ENCODE measurements around the gene HIPK4.

HIPK4 gene

DNA sequence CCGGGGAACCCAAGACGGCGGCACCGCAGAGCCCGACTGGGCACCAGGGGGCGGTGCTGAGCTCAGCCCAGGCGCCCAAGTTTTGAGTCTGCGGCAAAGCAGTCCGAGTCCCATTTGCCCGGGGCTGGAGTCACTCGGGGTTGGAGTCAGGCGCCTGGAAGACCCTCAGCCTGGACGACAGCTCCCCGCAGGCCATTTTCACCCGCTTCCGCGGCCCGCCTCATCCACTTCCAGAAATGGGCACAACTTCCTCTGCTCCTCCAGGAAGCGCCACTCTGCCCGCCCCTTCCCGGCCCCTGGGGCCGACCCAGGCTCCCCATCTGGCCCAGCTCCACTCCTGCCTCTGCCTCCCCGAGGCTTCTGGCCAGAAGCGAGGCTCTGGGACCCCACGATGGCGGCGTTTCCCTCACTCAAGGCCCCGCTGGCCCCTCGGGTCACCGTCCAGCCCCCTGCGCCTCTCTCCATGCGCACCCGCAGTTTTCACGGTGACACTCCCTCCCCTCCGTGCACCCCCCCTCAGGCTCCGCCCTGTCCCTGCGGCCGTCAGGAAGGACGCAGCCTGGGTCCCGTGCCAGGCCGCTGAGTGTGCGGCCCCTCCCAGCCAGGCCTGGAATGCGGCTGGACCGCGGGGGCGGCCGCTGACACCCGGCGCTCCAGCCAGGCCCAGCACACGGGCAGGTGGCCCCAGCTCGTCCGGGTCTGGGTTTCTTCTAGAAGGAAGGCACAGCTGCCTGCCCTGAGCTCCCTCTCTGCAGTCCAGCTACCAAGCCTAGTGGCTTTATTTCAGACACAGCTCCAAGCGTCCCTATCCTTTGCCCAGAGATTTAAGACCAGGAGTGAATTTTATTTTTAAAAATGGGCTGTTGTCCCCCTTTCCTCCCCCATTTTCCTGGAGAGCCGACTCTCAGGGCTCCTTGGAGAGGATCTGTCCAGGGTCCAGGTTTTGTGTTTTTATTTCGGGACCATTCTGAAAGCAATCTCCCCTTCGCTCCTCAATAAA lies 31.1 kb upstream of the HIPK4 start:
- H3K27ac Mint-ChIP-seq: peak overlapping the region; percentile 91
- H3K36me3 Mint-ChIP-seq (ENCODE audit: low read depth): peaks cover 10% of the 10 kb centered on the region
- H3K9me3 Mint-ChIP-seq: no peaks in the 10 kb centered on the region
- H3K4me3 Mint-ChIP-seq: peak overlapping the region; percentile 74
- H3K4me1 Mint-ChIP-seq (ENCODE audit: low read depth): peaks cover 43% of the 10 kb centered on the region
- no peaks in the 10 kb centered on the region for H3K27me3 Mint-ChIP-seq (ENCODE audit: low read depth)

GRCh38 chr19:40420451-40420765 lies 30.4 kb upstream of the HIPK4 start:
- H3K4me1 Mint-ChIP-seq (ENCODE audit: low read depth): peaks cover 47% of the 10 kb centered on the region
- peak overlapping the region; percentile 74 for H3K4me3 Mint-ChIP-seq
- H3K36me3 Mint-ChIP-seq (ENCODE audit: low read depth): peaks cover 10% of the 10 kb centered on the region
- no peaks in the 10 kb centered on the region for H3K27me3 Mint-ChIP-seq (ENCODE audit: low read depth)
- H3K9me3 Mint-ChIP-seq: no peaks in the 10 kb centered on the region
- peak overlapping the region; percentile 91 for H3K27ac Mint-ChIP-seq

DNA sequence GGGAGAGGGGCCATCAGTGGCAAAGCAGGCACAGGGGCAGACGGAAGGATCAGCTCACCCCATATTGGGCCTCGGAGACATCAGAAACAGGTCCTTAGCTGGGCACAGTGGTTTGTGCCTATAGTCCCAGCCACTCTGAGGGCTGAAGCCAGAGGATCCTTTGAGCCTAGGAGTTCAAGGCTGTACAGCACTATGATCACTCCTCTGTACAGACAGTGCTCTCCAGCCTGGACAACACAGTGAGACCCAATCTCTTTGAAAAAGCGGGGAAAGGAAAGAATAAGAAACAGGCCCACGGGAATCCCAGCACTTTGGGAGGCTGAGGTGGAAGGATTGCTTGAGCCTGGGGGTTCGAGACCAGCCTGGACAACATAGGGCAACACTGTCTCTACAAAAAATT lies 29.8 kb upstream of the HIPK4 start:
- Mint-ChIP-seq H3K36me3 (ENCODE audit: low read depth) (peaks cover 10% of the 10 kb centered on the region), H3K27ac (peak overlapping the region; percentile 75), H3K9me3 (no peaks in the 10 kb centered on the region), H3K27me3 (ENCODE audit: low read depth) (no peaks in the 10 kb centered on the region), H3K4me3 (peak overlapping the region; percentile 62), H3K4me1 (ENCODE audit: low read depth) (peaks cover 47% of the 10 kb centered on the region)

- Mint-ChIP-seq H3K36me3 (ENCODE audit: low read depth) (peaks cover 6% of the 10 kb centered on the region), H3K27me3 (ENCODE audit: low read depth) (no peaks in the 10 kb centered on the region), H3K9me3 (no peaks in the 10 kb centered on the region), H3K4me3 (peak overlapping the region; percentile 36), H3K27ac (peak overlapping the region; percentile 41), H3K4me1 (ENCODE audit: low read depth) (peaks cover 43% of the 10 kb centered on the region)
These were observed 29.2 kb upstream of the HIPK4 start for GRCh38 chr19:40419066-40419612.

DNA sequence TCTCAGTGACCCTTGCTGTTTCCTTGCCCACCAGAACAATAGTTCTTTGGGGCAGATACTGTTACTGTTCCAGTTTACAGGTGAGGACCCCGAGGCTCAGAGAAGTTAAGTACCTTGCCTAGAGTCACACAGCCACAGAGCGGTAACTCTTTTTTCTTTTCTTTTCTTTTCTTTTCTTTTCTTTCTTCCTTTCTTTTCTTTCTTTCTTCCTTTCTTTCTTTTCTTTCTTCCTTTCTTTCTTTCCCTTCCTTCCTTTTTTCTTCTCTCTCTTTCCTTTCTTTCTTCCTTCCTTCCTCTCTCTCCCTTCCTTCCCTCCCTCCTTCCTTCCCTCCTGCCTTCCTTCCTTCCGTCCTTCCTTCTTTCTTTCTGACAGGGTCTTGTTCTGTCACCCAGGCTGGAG lies 28.1 kb upstream of the HIPK4 start:
- Mint-ChIP-seq H3K4me3 (no peak overlapping the region), H3K27ac (peak overlapping the region; percentile 38), H3K27me3 (ENCODE audit: low read depth) (no peaks in the 10 kb centered on the region), H3K9me3 (no peaks in the 10 kb centered on the region), H3K4me1 (ENCODE audit: low read depth) (peaks cover 44% of the 10 kb centered on the region), H3K36me3 (ENCODE audit: low read depth) (peaks cover 6% of the 10 kb centered on the region)

- Mint-ChIP-seq H3K27ac (peak overlapping the region; percentile 37), H3K9me3 (no peaks in the 10 kb centered on the region), H3K36me3 (ENCODE audit: low read depth) (peaks cover 6% of the 10 kb centered on the region), H3K4me3 (no peak overlapping the region), H3K4me1 (ENCODE audit: low read depth) (peaks cover 43% of the 10 kb centered on the region), H3K27me3 (ENCODE audit: low read depth) (no peaks in the 10 kb centered on the region)
These were observed 27.6 kb upstream of the HIPK4 start for GRCh38 chr19:40417643-40417981.

DNA sequence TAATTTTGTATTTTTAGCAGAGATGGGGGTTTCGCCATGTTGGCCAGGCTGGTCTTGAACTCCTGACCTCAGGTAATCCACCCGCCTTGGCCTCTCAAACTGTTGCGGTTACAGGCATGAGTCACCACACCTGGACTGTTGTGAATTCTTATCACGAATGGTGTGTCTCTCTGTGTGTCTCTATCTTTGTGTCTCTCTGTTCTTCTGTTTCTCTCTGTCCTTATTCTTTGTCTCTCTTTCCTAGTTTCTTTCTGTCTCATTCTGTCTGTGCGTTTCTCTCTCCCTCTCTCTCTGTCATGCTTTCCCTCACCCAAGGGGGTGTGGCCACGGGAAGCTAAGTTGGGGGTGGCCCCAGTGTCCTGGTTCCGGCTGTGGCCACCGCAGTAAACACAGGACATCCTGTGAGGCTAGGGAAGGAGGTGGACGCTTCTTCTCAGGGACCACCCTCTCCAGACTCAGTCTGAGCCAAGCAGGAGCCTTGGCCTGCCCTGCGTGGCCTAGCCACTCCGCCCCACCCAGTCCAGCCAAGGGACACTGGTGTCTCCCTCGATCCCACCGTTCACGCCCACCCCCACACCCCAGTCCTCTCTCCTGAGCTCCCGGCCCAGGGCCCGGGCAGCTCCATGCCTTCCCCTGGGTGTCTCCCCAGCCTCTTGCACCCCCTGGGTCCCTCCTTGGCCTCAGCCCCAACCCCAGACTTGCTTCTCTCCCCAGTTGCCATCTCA lies 27.1 kb upstream of the HIPK4 start:
- H3K27me3 Mint-ChIP-seq (ENCODE audit: low read depth): no peaks in the 10 kb centered on the region
- no peaks in the 10 kb centered on the region for H3K9me3 Mint-ChIP-seq
- peaks cover 38% of the 10 kb centered on the region for H3K4me1 Mint-ChIP-seq (ENCODE audit: low read depth)
- H3K27ac Mint-ChIP-seq: peak overlapping the region; percentile 71
- H3K36me3 Mint-ChIP-seq (ENCODE audit: low read depth): peaks cover under 1% of the 10 kb centered on the region
- peak overlapping the region; percentile 6 for H3K4me3 Mint-ChIP-seq

- Mint-ChIP-seq H3K9me3 (no peaks in the 10 kb centered on the region), H3K4me1 (ENCODE audit: low read depth) (peaks cover 33% of the 10 kb centered on the region)
These were observed 25.8 kb upstream of the HIPK4 start for GRCh38 chr19:40415768-40416167.

GRCh38 chr19:40414542-40415535 lies 24.9 kb upstream of the HIPK4 start:
- peaks cover 31% of the 10 kb centered on the region for H3K4me1 Mint-ChIP-seq (ENCODE audit: low read depth)

More at GRCh38 chr19:40415768-40416167, 25.8 kb upstream of the HIPK4 start:
- Mint-ChIP-seq H3K4me3 (no peak overlapping the region), H3K27ac (peak overlapping the region; percentile 20), H3K36me3 (ENCODE audit: low read depth) (no peaks in the 10 kb centered on the region), H3K27me3 (ENCODE audit: low read depth) (peaks cover 2% of the 10 kb centered on the region)

DNA sequence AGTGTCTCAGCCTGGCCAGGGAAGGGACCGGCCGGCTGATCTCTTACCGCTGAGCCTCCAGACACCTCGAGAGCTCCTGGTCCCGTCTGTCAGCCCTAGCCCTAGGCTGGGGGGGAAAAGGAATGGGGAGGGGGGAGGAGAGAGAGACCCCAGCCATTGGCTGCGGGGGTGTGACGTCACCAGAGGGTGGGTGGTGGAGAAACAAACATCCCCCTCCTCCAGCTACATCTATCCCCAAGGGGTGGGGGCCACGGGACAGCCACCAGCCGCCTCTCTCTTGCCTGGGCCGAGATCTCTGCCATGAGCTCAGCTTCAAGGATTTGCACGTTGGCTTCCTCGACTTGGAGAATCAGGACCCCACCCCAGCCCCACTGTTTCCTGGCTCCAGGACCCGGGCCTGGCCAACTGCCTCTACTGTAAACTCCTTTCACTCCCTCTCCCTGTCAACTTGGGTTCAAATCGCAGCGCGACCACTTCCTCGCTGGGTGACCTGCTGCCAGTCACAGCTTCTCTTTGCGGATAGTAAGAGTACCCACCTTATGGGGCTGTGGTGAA lies 23.4 kb upstream of the HIPK4 start, which contains the start of gene PRX:
PRX (minus strand) TSS at position 88 of the 555 bp plus-strand sequence. CDS start 5,446 bp downstream, outside the sequence.
- no peaks in the 10 kb centered on the region for H3K9me3 Mint-ChIP-seq
- H3K27ac Mint-ChIP-seq: no peak within 1 kb of the TSS
- no peak within 1 kb of the TSS for H3K4me3 Mint-ChIP-seq
- H3K36me3 Mint-ChIP-seq (ENCODE audit: low read depth): no peaks in the 10 kb centered on the region
- peaks cover 2% of the 10 kb centered on the region for H3K27me3 Mint-ChIP-seq (ENCODE audit: low read depth)
- H3K4me1 Mint-ChIP-seq (ENCODE audit: low read depth): peaks cover 22% of the 10 kb centered on the region

More at GRCh38 chr19:40414542-40415535, 24.9 kb upstream of the HIPK4 start:
- no peaks in the 10 kb centered on the region for H3K36me3 Mint-ChIP-seq (ENCODE audit: low read depth)
- H3K27ac Mint-ChIP-seq: no peak overlapping the region
- H3K27me3 Mint-ChIP-seq (ENCODE audit: low read depth): peaks cover 2% of the 10 kb centered on the region
- H3K4me3 Mint-ChIP-seq: no peak overlapping the region
- no peaks in the 10 kb centered on the region for H3K9me3 Mint-ChIP-seq

- H3K4me1 Mint-ChIP-seq (ENCODE audit: low read depth): peaks cover 21% of the 10 kb centered on the region
- H3K27ac Mint-ChIP-seq: no peak overlapping the region
These were observed 22.9 kb upstream of the HIPK4 start for GRCh38 chr19:40412866-40413265.

DNA sequence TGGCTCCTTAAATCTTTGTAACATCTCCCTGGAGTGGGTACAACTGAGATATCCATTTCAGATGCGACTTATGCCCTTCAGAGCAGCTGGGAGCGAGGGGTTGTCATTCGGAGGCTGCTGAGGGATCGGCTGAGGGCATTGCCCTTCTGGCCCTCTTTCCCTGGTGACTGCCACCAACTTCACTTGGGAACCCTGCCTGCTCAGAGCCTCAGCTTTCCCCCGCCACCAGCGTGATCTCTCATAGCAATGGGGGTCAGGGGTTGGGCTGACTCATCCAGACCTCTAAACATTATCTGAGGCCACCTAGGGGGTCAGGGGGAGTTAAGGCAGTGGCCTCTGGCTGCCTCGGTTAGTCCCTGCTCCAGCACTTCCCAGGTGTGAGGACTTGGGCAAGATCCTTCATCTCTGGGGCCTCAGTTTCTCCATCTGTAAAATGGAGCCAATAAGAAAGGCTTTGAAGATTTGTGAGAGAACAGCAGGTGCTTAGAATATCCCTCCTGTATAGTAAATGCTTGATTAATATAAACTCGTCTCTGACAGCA lies 22.0 kb upstream of the HIPK4 start:
- H3K4me1 Mint-ChIP-seq (ENCODE audit: low read depth): peaks cover 18% of the 10 kb centered on the region
- no peaks in the 10 kb centered on the region for H3K9me3 Mint-ChIP-seq
- H3K27ac Mint-ChIP-seq: no peak overlapping the region
- peaks cover 2% of the 10 kb centered on the region for H3K27me3 Mint-ChIP-seq (ENCODE audit: low read depth)
- no peaks in the 10 kb centered on the region for H3K36me3 Mint-ChIP-seq (ENCODE audit: low read depth)
- H3K4me3 Mint-ChIP-seq: no peak overlapping the region

More at GRCh38 chr19:40412866-40413265, 22.9 kb upstream of the HIPK4 start:
- H3K27me3 Mint-ChIP-seq (ENCODE audit: low read depth): peaks cover 2% of the 10 kb centered on the region
- no peaks in the 10 kb centered on the region for H3K9me3 Mint-ChIP-seq
- H3K36me3 Mint-ChIP-seq (ENCODE audit: low read depth): no peaks in the 10 kb centered on the region
- H3K4me3 Mint-ChIP-seq: no peak overlapping the region

GRCh38 chr19:40411125-40411842 lies 21.3 kb upstream of the HIPK4 start:
- peaks cover 14% of the 10 kb centered on the region for H3K4me1 Mint-ChIP-seq (ENCODE audit: low read depth)
- peaks cover 2% of the 10 kb centered on the region for H3K27me3 Mint-ChIP-seq (ENCODE audit: low read depth)
- no peaks in the 10 kb centered on the region for H3K36me3 Mint-ChIP-seq (ENCODE audit: low read depth)
- no peak overlapping the region for H3K4me3 Mint-ChIP-seq
- no peak overlapping the region for H3K27ac Mint-ChIP-seq
- H3K9me3 Mint-ChIP-seq: no peaks in the 10 kb centered on the region
